Neuronal stem cell (in vitro differentiated cells): Measurements from ENCODE around the gene CLCN2.

Experiments used
- small RNA-seq: library from polyadenylated mRNA; stranded (forward); fragments of <200 nt; extraction: miRNeasy Mini kit (QIAGEN cat#:217004); gene quantifications from one replicate; pipeline ENCODE3, GENCODE V24; 2013; ENCODE audit not compliant: insufficient read depth

The CLCN2 gene

Small RNA genes within 50 kb of the gene (small RNA-seq; reads per million reads assigned to genes)
- gene SNORD66 = 1,866 reads per million, percentile 99 among the genes with 10 or more reads in this experiment
